GM21367 (cell line): ENCODE measurements around the gene GRIP1.
"Not testable (repeated sequence)": the region's sequence is repeated elsewhere in the genome, so short reads cannot be mapped to it uniquely, and the experiment has no call there.

Experiments
- ATAC-seq: cut with Tn5 transposase; IDR thresholded peaks from one replicate; pipeline ENCODE4 v1.9.1; 2021; ENCODE audit not compliant: unreplicated experiment

Gene GRIP1

GRCh38 chr12:66541426-66541825 lies 137.4 kb downstream of the GRIP1 start:
- no peak for ATAC-seq

- no peak for ATAC-seq
Measured at GRCh38 chr12:66539431-66539830, 139.4 kb downstream of the GRIP1 start.

- no peak for ATAC-seq
Measured at GRCh38 chr12:66538970-66539369, 139.9 kb downstream of the GRIP1 start.

- no peak for ATAC-seq
Measured at GRCh38 chr12:66537876-66538275, 141.0 kb downstream of the GRIP1 start.

- no peak for ATAC-seq
Measured at GRCh38 chr12:66533767-66534166, 145.1 kb downstream of the GRIP1 start.

- no peak for ATAC-seq
Measured at GRCh38 chr12:66531766-66532165, 147.1 kb downstream of the GRIP1 start.

GRCh38 chr12:66529934-66530333 lies 148.9 kb downstream of the GRIP1 start:
- ATAC-seq = no peak

- ATAC-seq = no peak
Measured at GRCh38 chr12:66516561-66516960, 162.3 kb downstream of the GRIP1 start.

- no peak for ATAC-seq
Measured at GRCh38 chr12:66516133-66516532, 162.7 kb downstream of the GRIP1 start.

GRCh38 chr12:66514581-66514980 lies 164.3 kb downstream of the GRIP1 start:
- no peak for ATAC-seq

GRCh38 chr12:66508025-66508424 lies 170.9 kb downstream of the GRIP1 start:
- no peak for ATAC-seq

- no peak for ATAC-seq
Measured at GRCh38 chr12:66503746-66504145, 175.1 kb downstream of the GRIP1 start.

GRCh38 chr12:66502911-66503310 lies 176.0 kb downstream of the GRIP1 start:
- ATAC-seq = no peak

GRCh38 chr12:66500841-66501240 lies 178.0 kb downstream of the GRIP1 start:
- ATAC-seq = peak; percentile 73

GRCh38 chr12:66500091-66500490 lies 178.8 kb downstream of the GRIP1 start:
- no peak for ATAC-seq

GRCh38 chr12:66499000-66499399 lies 179.9 kb downstream of the GRIP1 start:
- no peak for ATAC-seq

GRCh38 chr12:66498059-66498458 lies 180.8 kb downstream of the GRIP1 start:
- not testable (repeated sequence) for ATAC-seq

GRCh38 chr12:66497008-66497897 lies 181.6 kb downstream of the GRIP1 start:
- ATAC-seq = no peak

- no peak for ATAC-seq
Measured at GRCh38 chr12:66496595-66496994, 182.3 kb downstream of the GRIP1 start.

GRCh38 chr12:66495709-66496108 lies 183.2 kb downstream of the GRIP1 start:
- no peak for ATAC-seq

GRCh38 chr12:66493819-66494218 lies 185.1 kb downstream of the GRIP1 start:
- ATAC-seq = no peak

- no peak for ATAC-seq
Measured at GRCh38 chr12:66491853-66492252, 187.0 kb downstream of the GRIP1 start.
